GM12891 (cell line): ENCODE results near the gene FUZ.

Source experiments
- DNase-seq: peaks from one replicate; pipeline ENCODE4 v3.0.0; 2011; ENCODE audit warnings: low spot score; ENCODE audit not compliant: insufficient read length
- FAIRE-seq: peaks from 2 replicates; lab custom pipeline; 2011; peaks lifted over from hg19 to GRCh38; lab: Jason Lieb, UNC
- PAX5 ChIP-seq: IDR thresholded peaks from 2 replicates; pipeline ENCODE4 v1.6.1; 2011; ENCODE audit warnings: low read length, moderate library complexity, mild to moderate bottlenecking; ENCODE audit not compliant: insufficient read depth, severe bottlenecking
- POLR2A ChIP-seq: IDR thresholded peaks from 2 replicates; pipeline ENCODE4 v1.6.1; 2011; ENCODE audit warnings: low read depth, low read length, control low read depth
- POLR2AphosphoS5 ChIP-seq: IDR thresholded peaks from 2 replicates; pipeline ENCODE4 v1.6.1; 2011; ENCODE audit warnings: low read depth, low read length, control low read depth
- POU2F2 ChIP-seq: IDR thresholded peaks from 2 replicates; pipeline ENCODE4 v1.6.1; 2011; ENCODE audit warnings: low read depth, mild to moderate bottlenecking, control low read depth, low read length, moderate library complexity
- SPI1 ChIP-seq: IDR thresholded peaks from 2 replicates; pipeline ENCODE4 v1.6.1; 2011; ENCODE audit warnings: low read depth, low read length, control low read depth
- TAF1 ChIP-seq: IDR thresholded peaks from 2 replicates; pipeline ENCODE4 v1.6.1; 2011; ENCODE audit warnings: low read depth, low read length, control low read depth

FUZ gene

DNA sequence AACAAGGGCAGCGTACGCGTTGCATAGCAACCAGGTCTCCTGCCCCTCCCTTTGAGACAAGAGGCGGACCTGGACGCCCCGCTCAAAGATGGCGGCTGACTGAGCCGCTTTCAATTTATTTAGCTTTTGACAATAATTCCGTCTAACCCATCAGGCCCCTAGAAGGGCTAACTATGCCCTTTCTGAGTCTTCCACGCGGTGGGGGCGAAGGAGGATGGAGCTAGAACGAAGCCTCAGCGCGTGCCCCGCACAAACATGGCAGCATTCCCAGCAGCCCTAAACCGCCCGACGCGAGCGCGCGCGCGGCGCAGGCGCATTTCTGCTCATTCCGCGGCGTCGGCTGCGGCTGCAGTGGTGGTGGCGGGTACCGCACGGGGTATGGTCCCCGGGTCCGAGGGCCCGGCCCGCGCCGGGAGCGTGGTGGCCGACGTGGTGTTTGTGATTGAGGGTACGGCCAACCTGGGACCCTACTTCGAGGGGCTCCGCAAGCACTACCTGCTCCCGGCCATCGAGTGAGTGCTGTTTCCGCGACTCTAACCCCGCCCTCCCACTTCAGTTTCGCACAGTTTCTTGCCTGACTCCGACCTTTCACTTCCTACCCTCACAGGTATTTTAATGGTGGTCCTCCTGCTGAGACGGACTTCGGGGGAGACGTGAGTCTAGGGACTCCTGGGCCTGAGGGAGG lies 5.0 kb upstream of the FUZ start, which contains the start of gene MED25:
TSS of gene MED25 (plus strand) at position 326 of the 685 bp plus-strand sequence. CDS start at position 379, 53 bp downstream.
- peak; percentile 98 for FAIRE-seq
- TF ChIP-seq PAX5, result no peak
- peak; percentile 65; the same call in 1 of the 2 replicates for TF ChIP-seq POLR2A
- TF ChIP-seq SPI1, result peak; percentile 57
- peak; percentile 47; the same call in 1 of the 2 replicates for TF ChIP-seq TAF1
- no peak for TF ChIP-seq POLR2AphosphoS5
- TF ChIP-seq POU2F2, result no peak
- DNase-seq, result peak; percentile 91

DNA sequence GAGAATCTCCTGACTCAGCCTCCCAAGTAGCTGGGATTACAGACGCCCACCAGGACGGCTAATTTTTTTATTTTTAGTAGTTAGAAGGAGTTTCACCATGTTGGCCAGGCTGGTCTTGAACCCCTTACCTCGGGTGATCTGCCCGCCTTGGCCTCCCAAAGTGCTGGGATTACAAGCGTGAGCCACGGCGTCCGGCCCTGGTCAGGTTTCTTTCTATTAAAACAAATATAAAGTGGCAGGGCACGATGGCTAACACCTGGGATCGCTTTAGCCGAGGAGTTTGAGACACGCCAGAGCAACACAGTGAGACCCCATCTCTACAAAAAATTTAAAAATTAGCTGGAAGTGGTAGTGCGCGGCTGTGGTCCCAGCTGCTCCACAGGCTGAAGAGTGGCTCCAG lies 3.5 kb upstream of the FUZ start:
- DNase-seq (no peak), FAIRE-seq (no peak)
- no peak for TF ChIP-seq SPI1
- TF ChIP-seq PAX5, result no peak
- no peak for TF ChIP-seq POLR2AphosphoS5
- no peak for TF ChIP-seq POLR2A
- no peak for TF ChIP-seq TAF1
- TF ChIP-seq POU2F2, result no peak

DNA sequence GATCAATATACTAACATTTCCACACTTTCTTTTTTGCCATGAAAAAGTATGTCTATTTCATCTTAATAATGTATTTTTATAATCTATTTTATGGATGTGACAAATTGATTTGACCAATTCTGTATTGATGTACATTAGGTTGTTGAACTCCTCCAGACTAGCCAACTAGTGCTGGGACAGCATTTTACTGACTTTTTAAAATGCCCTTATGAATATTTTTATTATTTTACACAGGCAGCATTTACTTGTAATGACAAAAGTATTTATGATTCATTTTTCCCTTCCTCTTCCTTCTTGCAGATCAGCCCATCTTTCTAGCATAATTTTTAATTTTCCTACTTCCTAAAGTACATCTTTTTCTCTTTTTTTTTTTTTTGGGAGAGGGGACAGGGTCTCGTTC lies 918 bp upstream of the FUZ start:
- no peak for TF ChIP-seq PAX5
- TF ChIP-seq TAF1, result no peak
- no peak for TF ChIP-seq SPI1
- TF ChIP-seq POLR2A, result no peak
- TF ChIP-seq POLR2AphosphoS5, result no peak
- TF ChIP-seq POU2F2, result no peak
- no peak for DNase-seq
- no peak for FAIRE-seq

DNA sequence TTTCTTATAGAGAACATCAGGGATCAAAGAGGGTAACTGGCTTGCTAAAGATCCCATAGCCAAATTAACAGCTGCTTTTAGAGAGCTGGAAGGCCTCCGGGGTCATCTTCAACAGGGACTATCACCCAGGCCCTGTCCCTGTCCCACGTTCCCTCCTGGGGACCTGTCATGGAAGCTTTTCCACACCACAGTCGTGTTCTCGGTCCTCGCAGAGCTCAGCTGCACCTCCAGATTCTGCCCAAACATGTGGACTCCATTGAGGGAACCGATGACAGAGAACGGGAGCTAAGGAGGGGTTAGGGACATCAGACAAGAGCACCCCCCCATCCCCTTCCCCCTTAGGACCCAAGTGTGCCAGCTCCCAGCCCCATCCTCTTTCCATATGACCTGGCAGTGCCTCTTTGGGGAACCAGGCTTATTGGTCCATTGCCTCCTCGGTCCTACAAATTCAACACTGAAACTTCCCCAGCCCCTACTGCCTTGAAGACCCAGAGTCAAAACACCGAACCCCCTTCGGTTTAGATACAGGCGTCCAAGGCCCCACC lies 568 bp downstream of the FUZ start:
- DNase-seq (no peak), FAIRE-seq (no peak)
- TF ChIP-seq POLR2A (no peak), POLR2AphosphoS5 (no peak), SPI1 (no peak), POU2F2 (no peak), TAF1 (no peak), PAX5 (no peak)

DNA sequence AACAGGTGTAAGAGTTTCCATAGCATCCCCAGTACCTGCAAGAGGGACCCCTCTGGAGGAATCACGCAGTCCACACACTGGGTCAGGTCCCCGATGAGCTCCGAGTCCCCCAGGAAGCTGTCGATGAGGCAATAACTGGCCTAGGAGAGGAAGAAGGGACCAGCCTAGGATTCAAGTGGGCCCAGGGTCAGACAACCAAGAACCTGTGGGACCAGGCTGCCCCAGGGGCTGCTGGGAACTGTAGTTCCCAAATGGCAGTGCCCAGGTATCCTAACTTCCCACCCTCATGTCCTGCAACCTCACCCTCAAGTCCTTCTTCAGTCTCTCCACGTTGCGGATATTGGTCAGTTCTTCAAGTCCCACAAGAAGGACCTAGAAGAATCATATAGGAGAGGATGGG lies 1.8 kb downstream of the FUZ start:
- no peak for FAIRE-seq
- no peak for TF ChIP-seq POU2F2
- no peak for DNase-seq

DNA sequence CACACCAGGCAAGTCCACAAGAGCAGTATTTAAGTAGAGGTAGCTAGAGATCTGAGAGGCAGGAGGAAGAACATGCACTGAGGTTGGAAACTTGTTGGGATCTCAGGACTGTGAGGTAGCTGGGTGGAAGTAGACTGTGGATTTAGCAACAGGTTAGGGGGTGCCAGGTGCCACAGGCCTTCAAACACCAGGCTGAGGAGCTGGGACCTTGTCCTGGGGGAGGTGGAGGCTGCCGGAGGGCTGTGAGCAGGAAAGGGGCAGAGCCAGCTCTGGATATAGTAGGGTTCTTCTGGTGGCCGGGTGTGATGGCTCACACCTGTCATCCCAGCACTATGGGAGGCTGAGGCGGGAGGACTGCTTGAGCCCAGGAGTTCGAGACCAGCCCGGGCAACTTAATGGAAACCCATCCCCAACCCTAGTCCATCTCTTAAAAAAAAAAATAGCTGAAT lies 3.1 kb downstream of the FUZ start:
- DNase-seq (no peak), FAIRE-seq (no peak)
- no peak for TF ChIP-seq POLR2AphosphoS5
- TF ChIP-seq POLR2A, result no peak
- no peak for TF ChIP-seq SPI1
- no peak for TF ChIP-seq PAX5
- TF ChIP-seq POU2F2, result no peak
- TF ChIP-seq TAF1, result no peak

DNA sequence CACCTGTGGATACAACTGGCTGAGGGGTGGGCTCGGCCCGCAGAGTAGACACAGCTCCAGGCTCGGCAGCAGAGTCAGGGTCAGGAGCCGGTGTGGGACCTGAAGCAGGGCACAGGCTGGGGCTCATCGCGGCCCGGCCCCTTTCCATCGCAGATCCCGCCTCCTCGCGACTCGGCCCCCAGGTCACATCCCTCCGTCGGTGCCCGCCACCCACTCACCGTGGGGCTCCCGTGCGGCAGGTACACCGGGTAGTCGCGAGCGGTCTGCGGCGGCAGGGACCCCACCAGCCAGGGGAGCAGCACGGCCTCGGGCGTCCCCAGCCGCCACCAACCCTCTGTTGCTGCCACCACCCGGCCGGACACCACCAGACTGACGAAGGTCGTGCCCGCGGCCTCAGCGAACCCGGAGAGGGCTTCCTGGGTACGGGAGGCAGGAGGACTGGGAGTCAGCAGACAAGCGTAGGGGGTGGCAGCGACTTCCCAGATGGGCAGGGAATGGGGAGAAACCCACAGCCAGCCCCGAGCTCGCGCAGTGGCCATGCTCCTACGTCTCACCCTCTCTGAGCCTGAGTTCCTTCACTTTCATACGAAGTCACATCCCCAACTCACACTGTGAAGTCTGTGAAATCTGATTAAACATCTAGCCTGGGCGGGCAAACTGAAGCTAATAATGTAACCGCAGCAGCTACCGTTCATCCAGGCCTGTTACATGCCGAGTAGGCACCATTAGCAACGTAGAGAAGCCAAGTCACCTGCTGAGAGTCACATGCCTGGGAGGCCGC lies 3.7 kb downstream of the FUZ start:
- DNase-seq (no peak), FAIRE-seq (peak; percentile 50)
- TF ChIP-seq POU2F2 (no peak), SPI1 (no peak), PAX5 (no peak)

DNA sequence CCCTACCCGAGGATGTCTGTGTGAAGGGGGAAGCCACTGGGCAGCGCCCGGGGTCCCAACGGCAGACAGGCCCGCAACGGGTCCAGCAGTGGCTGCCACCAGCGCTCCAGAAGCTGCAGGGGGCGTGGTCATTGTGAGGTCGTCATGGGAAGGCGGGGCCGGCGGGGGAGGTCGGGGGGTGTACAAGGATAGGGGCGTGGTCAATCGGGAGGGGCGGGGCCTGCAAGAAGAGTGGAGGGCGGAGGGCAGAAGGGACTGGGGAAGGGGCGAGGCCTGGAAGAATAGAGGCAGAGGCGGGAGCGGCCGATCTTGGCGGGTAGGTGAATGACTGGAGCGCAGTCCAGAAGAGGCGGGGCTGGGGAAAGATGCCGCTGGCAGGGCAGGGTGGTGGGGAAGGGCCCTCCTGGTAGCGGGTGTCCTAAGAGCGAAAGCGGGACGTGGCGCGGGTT lies 4.4 kb downstream of the FUZ start:
- FAIRE-seq (peak; percentile 61), DNase-seq (peak; percentile 89)
- TF ChIP-seq POLR2A (no peak), POU2F2 (0 out of 2 replicates have a peak, but pooled peaks have one; percentile 3)

DNA sequence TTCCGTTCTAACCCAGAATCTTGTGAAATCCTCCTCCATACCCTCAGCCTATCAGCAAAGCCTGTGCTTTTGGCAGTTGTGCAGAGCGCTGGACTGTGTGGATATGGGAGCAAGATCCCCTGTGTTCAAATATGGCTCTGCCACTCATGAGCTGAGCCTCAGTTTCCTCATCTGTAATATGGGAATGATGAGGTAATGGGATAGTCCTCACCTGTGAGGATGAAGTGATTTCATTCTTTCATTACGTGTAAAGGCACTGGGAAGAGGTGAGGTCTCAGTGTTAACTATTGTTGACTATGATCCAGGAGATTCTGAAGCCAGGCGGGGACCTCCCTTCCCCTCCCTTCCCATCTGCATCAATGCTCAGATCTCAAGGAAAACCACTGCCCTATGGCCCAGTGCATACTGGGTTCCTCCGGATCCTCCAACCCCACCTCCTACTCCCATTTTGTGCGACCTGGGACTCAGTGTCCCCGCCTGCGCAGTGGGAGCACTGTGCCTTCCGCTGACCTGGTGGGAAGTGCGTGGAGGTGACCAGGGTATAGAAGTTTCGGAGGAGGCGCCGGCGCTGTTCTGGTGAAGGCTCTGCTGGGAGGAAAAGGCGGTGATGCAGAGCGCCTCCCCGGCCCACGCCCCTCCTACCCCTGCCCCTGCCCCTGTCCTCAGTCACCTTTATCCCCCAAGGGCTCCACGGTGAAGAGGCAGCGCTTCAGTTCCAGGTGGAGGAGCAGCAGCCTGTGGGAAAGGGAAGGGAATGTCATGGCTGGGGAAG lies 5.0 kb downstream of the FUZ start:
- FAIRE-seq (peak; percentile 33), DNase-seq (no peak)
- TF ChIP-seq PAX5 (no peak), POU2F2 (no peak)
